SU-DHL-6 (cell line): Measurements from ENCODE around the gene AFF3.

Experiments used
- EZH2phosphoT487 ChIP-seq: fragments of 200-600 bp; sonication (generic), shearing (Covaris generic); conservative IDR thresholded peaks from 2 replicates; pipeline ENCODE4 v1.6.1; 2018; ENCODE audit warnings: mild to moderate bottlenecking, antibody characterized with exemption, low read length, moderate library complexity, mixed read lengths
- TF ChIP-seq, protein P1 (sequence below): fragments of 200-600 bp; sonication (generic); IDR thresholded peaks from one replicate; pipeline ENCODE4 v1.5.1; 2017; ENCODE audit warnings: antibody characterized with exemption, mild to moderate bottlenecking, low read length, moderate library complexity; ENCODE audit not compliant: insufficient read depth, poor library complexity, severe bottlenecking

DNA sequence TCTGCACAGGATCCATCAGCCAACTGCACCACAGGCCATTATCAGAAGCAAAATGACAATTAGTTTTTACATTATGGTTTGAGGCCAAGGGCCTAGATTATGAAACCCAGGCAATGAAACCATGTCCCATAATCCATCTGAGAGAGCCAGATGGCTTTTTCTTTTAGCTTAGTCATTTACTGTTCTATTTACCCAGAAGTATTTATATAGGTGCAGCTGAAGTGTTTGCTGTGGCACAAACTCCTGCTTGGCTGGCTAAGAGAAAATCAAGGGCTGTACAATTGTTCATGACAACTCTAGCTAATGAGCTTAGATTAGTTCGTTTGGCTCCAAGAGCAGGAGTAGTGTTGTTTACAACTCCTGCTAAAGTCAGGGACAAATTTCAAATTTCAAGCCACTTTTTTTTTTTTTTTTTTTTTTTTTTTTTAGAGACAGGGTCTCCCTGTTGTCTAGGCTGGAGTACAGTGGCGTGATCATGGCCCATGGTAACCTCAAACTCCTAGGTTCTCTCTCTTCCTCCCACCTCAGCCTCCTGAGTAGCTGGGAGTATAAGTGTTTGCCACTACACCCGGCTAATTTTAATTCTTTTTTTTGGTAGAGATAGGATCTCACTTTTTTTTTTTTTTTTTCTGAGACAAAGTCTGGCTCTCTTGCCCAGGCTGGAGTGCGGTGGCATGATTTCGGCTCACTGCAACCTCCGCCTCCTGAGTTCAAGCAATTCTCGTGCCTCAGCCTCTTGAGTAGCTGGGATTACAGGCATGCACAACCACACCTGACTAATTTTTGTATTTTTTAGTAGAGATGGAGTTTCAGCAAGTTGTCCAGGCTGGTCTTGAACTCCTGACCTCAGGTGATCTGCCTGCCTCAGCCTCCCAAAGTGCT lies 634.2 kb downstream of the AFF3 start:
- TF ChIP-seq, protein P1, sequence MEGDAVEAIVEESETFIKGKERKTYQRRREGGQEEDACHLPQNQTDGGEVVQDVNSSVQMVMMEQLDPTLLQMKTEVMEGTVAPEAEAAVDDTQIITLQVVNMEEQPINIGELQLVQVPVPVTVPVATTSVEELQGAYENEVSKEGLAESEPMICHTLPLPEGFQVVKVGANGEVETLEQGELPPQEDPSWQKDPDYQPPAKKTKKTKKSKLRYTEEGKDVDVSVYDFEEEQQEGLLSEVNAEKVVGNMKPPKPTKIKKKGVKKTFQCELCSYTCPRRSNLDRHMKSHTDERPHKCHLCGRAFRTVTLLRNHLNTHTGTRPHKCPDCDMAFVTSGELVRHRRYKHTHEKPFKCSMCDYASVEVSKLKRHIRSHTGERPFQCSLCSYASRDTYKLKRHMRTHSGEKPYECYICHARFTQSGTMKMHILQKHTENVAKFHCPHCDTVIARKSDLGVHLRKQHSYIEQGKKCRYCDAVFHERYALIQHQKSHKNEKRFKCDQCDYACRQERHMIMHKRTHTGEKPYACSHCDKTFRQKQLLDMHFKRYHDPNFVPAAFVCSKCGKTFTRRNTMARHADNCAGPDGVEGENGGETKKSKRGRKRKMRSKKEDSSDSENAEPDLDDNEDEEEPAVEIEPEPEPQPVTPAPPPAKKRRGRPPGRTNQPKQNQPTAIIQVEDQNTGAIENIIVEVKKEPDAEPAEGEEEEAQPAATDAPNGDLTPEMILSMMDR: no peak
- no peak for TF ChIP-seq EZH2phosphoT487
